GM12873 (cell line): ENCODE measurements around the gene UGGT2.

Experiments used
- TF ChIP-seq, protein P1 (sequence below): IDR thresholded peaks from 2 replicates; pipeline ENCODE4 v1.5.1; 2012; ENCODE audit warnings: low read depth, mild to moderate bottlenecking, moderate library complexity, low read length, control low read depth; ENCODE audit not compliant: insufficient read depth; ENCODE audit errors: missing control alignments

The UGGT2 gene

DNA sequence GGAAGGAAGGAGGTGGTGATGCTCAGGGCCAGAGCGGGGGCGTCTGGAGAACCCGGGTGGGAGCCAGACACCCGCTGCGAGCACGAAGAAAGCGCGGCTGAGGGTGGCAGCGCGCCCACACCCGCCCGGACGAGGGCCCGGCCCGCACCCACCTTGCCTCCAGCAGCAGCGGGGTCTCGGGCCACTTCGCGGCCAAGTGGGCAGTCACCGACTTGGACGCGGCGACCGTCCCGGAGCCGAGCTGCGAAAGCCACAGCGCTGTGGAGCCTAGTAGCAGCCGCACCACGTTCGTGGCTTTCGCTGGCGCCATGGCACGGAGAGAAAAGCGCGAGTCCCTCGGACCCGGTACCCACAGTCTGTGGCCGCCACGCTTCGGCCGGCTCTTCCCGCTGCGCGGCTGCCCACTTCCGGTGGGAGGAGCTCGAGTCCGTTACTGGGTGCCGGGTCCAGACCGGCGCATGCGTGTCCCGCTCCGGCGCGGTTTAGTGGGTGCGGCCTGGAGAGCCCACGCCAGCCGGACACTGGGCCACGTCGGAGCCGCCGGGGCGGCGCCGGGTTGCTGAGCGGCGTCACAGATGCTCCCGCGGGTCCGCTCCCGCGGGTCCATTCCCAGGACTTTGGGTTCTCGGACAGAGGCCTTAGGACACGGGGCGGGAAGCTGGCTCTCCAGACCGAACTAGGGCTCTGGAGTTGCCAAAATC, at the start of gene UGGT2:
UGGT2 (minus strand) TSS at position 399 of the 701 bp plus-strand sequence; CDS start at position 310, 89 bp downstream.
- TF ChIP-seq, protein P1, sequence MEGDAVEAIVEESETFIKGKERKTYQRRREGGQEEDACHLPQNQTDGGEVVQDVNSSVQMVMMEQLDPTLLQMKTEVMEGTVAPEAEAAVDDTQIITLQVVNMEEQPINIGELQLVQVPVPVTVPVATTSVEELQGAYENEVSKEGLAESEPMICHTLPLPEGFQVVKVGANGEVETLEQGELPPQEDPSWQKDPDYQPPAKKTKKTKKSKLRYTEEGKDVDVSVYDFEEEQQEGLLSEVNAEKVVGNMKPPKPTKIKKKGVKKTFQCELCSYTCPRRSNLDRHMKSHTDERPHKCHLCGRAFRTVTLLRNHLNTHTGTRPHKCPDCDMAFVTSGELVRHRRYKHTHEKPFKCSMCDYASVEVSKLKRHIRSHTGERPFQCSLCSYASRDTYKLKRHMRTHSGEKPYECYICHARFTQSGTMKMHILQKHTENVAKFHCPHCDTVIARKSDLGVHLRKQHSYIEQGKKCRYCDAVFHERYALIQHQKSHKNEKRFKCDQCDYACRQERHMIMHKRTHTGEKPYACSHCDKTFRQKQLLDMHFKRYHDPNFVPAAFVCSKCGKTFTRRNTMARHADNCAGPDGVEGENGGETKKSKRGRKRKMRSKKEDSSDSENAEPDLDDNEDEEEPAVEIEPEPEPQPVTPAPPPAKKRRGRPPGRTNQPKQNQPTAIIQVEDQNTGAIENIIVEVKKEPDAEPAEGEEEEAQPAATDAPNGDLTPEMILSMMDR = no peak

DNA sequence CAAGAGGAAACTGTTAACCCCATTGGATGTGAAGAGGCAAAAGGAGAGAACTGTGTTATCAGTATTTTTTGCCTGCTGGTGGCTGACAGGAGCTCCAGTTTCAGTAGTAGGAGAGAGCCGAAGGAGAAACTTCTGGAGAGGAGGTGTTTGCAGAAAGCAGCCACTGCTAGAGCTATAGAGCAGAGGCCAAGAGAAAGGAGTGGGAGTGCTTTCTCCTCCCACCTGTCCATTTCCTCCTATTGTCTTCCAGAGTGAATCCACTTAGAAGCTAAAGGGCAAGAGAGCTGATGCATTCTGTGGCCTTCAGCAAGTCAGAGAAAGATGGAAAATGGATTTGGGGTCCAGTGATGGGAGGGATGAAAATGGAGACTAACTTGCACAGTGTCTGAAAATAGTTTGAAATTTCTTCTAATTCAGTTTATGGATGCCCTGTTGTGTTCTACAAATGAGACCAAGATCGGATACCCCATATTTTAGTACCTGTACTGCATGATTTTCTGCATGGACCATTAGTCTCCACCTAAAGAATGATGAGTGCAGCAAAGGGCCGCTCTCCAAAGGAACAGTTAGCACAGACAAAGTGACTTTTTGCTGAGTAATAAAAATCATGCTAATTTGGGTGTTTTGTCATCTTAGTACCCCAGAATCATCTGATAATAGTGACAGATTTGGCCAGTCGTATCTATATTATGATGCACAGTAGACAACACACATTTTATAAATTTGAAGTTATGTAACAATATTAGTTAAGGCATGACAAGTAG, 47.4 kb upstream of the UGGT2 start:
- TF ChIP-seq, protein P1 = no peak

- TF ChIP-seq, protein P1 = no peak
These were observed 40.2 kb upstream of the UGGT2 start for GRCh38 chr13:96093296-96094006.

- TF ChIP-seq, protein P1 = no peak
These were observed 38.2 kb upstream of the UGGT2 start for GRCh38 chr13:96091164-96092117.

DNA sequence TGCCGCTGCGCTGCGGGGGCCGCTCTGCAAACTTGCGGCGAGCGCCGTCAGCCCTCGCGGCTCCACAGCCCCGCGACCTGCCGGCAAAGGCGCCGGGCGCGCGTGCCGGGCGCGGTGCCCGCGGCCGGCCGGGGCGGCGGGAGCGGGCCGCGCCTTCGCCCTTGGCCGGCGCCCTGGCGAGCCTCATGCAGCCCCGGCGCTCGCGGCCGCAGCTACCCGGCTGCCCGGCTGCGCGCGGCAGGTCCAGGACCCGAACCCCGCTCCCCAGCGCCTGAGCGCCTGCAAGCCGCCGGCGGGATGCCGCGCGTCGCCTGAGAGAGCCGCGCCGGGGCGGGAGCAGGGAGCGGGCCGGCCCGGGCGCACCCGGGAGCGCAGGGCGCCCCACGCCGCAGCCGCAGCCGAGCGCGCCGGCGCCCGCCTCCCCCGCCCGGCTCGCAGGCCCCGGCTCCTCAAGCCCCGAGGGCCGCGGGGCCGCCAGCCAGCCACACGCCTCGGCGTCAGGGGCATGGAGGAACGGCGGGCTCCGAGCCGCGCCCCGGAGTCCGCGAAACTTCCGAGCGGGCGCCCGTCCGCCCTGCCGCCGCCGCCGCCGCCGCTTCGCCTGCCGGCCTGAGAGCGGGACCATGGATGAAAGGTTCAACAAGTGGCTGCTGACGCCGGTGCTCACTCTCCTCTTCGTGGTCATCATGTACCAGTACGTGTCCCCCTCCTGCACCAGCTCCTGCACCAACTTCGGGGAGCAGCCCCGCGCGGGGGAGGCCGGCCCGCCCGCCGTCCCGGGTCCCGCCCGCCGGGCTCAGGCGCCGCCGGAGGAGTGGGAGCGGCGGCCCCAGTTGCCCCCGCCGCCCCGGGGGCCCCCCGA, 37.3 kb upstream of the UGGT2 start:
- TF ChIP-seq, protein P1 = no peak

GRCh38 chr13:96089749-96090239, 36.6 kb upstream of the UGGT2 start, which contains the start of gene HS6ST3:
Gene HS6ST3, plus strand, starts transcription at chr13:96090107.
- TF ChIP-seq, protein P1 = no peak
